ENCODE data around the gene LYSET. TPM values are rescaled to one million over a fixed set of nuclear protein-coding genes. Genes with fewer than 3 reads are reported as not detected.

LYSET gene
- total and polyA plus RNA-seq, 2 donors (not counting 1 experiment from before 2014, with no cell fraction given), result 11.6 TPM

DNA sequence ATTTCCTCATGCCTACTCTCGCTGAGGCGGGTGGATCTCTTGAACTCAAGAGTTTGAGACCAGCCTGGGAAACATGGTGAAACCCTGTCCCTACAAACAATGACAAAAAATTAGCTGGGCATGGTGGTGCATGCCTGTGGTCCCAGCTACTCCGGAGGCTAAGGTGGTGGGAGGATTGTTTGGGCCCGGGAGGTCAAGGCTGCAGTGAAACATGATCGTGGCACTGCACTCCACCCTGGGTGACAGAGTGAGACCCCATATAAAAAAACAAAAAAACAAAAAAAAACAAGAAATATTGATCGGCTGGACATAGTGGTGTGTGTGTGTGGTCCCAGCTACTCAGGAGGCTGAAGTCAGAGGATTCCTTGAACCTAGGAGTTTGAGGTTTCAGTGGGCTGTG lies 9.6 kb upstream of the LYSET start:
- TF ChIP-seq, protein P1, sequence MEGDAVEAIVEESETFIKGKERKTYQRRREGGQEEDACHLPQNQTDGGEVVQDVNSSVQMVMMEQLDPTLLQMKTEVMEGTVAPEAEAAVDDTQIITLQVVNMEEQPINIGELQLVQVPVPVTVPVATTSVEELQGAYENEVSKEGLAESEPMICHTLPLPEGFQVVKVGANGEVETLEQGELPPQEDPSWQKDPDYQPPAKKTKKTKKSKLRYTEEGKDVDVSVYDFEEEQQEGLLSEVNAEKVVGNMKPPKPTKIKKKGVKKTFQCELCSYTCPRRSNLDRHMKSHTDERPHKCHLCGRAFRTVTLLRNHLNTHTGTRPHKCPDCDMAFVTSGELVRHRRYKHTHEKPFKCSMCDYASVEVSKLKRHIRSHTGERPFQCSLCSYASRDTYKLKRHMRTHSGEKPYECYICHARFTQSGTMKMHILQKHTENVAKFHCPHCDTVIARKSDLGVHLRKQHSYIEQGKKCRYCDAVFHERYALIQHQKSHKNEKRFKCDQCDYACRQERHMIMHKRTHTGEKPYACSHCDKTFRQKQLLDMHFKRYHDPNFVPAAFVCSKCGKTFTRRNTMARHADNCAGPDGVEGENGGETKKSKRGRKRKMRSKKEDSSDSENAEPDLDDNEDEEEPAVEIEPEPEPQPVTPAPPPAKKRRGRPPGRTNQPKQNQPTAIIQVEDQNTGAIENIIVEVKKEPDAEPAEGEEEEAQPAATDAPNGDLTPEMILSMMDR (conservative IDR thresholded peaks at IDR 0.05 in 1 of 2, IDR thresholded peaks at IDR 0.05 in 1 of 2; ENCODE audit: low read depth in 1 of 2, low read length in 2 of 2), result no peak
- TF ChIP-seq EZH2 (IDR thresholded peaks at IDR 0.05; ENCODE audit: low read length, missing control alignments), result no peak
- Histone ChIP-seq H3K9me3 (ENCODE audit: control insufficient read depth, insufficient read depth, low read depth, low read length) (no peaks in the 10 kb centered on the region), H2AFZ (ENCODE audit: low read length) (no peak overlapping the region), H3K79me2 (ENCODE audit: control insufficient read depth, insufficient read depth, low read length) (no peaks in the 10 kb centered on the region), H3K4me2 (ENCODE audit: extremely low read depth, insufficient read depth, low read length) (no peak overlapping the region), H3K27ac (ENCODE audit: insufficient read depth, low read length) (no peak overlapping the region), H4K20me1 (ENCODE audit: control insufficient read depth, extremely low read depth, insufficient read depth, low read length) (no peaks in the 10 kb centered on the region), H3K27me3 (ENCODE audit: control insufficient read depth, insufficient read depth, low read length) (no peaks in the 10 kb centered on the region), H3K9ac (ENCODE audit: insufficient read depth, low read length) (no peak overlapping the region), H3K4me1 (ENCODE audit: control insufficient read depth, extremely low read depth, insufficient read depth, low read length) (no peaks in the 10 kb centered on the region), H3K4me3 (replicated peaks in 1 of 4; ENCODE audit: control extremely low read depth in 1 of 4, insufficient read depth in 1 of 4, low read depth in 3 of 4, low read length in 4 of 4) (no peak overlapping the region), H3K36me3 (ENCODE audit: control insufficient read depth, insufficient read depth, low read length) (no peaks in the 10 kb centered on the region)
- DNase-seq (ENCODE audit: low read depth in 2 of 2), result no peak

DNA sequence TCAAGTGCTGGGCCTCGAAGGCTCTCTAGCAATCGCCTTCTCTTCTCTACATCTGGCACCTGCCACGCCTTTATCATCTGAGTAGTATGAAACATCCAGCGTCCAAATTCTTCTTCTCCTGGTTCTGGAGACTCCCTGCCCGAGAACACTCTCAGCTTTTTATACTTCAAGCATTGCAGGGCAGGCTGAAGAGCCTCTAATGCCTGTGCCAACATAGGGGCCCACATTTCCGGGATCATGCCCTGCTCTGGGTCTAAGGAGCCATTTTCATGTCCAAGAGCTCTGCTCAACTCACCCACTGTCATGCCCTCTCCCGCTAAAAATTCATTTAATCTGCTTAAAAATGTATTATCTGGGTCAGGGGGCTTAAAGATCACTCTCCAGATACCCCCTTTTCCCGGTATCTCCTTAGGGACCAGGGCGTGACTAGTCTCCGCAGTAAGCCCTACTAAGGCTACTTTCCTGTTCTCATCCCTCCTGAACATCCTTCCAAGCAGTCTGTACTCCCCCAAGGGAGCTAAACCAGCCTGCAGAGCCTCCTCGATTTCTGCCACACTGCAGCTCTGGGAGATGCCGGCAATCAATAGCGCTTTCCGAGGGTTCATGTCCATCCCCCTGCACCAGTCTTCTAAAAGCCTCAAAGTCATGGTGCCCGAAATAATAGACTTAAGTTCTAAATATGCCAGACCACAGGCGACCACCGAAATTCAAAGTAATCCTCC lies 1.4 kb upstream of the LYSET start:
- no peaks in the 10 kb centered on the region for H3K27me3 ChIP-seq (ENCODE audit: control insufficient read depth, insufficient read depth, low read length)

DNA sequence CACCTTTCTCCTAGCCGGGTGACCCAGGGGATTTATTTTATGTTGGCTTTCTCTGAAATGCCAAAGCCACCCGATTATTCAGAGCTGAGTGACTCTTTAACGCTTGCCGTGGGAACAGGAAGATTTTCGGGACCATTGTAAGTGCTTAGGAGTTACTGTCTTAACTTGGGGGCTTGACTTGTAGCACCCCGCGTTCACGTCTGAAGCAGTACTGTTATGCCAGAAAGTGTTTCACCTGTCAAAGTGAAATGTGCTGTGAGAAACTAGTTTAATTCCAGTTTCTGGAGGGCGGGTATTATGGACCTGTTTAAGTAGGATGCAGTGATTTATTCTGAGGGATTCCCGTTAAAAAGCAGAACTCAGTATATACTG lies 218 bp downstream of the LYSET start:
- Histone ChIP-seq H3K36me3 (ENCODE audit: control insufficient read depth, insufficient read depth, low read length) (no peaks in the 10 kb centered on the region), H3K4me1 (ENCODE audit: control insufficient read depth, extremely low read depth, insufficient read depth, low read length) (no peaks in the 10 kb centered on the region), H3K79me2 (ENCODE audit: control insufficient read depth, insufficient read depth, low read length) (peaks cover 10% of the 10 kb centered on the region), H3K27ac (ENCODE audit: insufficient read depth, low read length) (peak overlapping the region; percentile 52), H3K27me3 (ENCODE audit: control insufficient read depth, insufficient read depth, low read length) (no peaks in the 10 kb centered on the region), H3K9ac (ENCODE audit: insufficient read depth, low read length) (peak overlapping the region; percentile 96), H3K4me3 (replicated peaks in 1 of 4; ENCODE audit: control extremely low read depth in 1 of 4, insufficient read depth in 1 of 4, low read depth in 3 of 4, low read length in 4 of 4) (peak overlapping the region; percentile 56 to 97 (median 86)), H4K20me1 (ENCODE audit: control insufficient read depth, extremely low read depth, insufficient read depth, low read length) (no peaks in the 10 kb centered on the region), H2AFZ (ENCODE audit: low read length) (peak overlapping the region; percentile 56), H3K4me2 (ENCODE audit: extremely low read depth, insufficient read depth, low read length) (peak overlapping the region; percentile 71), H3K9me3 (ENCODE audit: control insufficient read depth, insufficient read depth, low read depth, low read length) (no peaks in the 10 kb centered on the region)
- no peak for TF ChIP-seq EZH2 (IDR thresholded peaks at IDR 0.05; ENCODE audit: low read length, missing control alignments)
- TF ChIP-seq, protein P1 (conservative IDR thresholded peaks at IDR 0.05 in 1 of 2, IDR thresholded peaks at IDR 0.05 in 1 of 2; ENCODE audit: low read depth in 1 of 2, low read length in 2 of 2), result no peak
- no peak for DNase-seq (ENCODE audit: low read depth in 2 of 2)

More for the DNA sequence above, 1.4 kb upstream of the LYSET start:
- no peaks in the 10 kb centered on the region for H3K9me3 ChIP-seq (ENCODE audit: control insufficient read depth, insufficient read depth, low read depth, low read length)
- no peak for TF ChIP-seq EZH2 (IDR thresholded peaks at IDR 0.05; ENCODE audit: low read length, missing control alignments)
- TF ChIP-seq, protein P1 (conservative IDR thresholded peaks at IDR 0.05 in 1 of 2, IDR thresholded peaks at IDR 0.05 in 1 of 2; ENCODE audit: low read depth in 1 of 2, low read length in 2 of 2), result no peak
- H3K27ac ChIP-seq (ENCODE audit: insufficient read depth, low read length), result peak overlapping the region; percentile 95
- no peak for DNase-seq (ENCODE audit: low read depth in 2 of 2)
- H4K20me1 ChIP-seq (ENCODE audit: control insufficient read depth, extremely low read depth, insufficient read depth, low read length), result no peaks in the 10 kb centered on the region
- no peak overlapping the region for H2AFZ ChIP-seq (ENCODE audit: low read length)
- H3K79me2 ChIP-seq (ENCODE audit: control insufficient read depth, insufficient read depth, low read length), result peaks cover 10% of the 10 kb centered on the region
- H3K4me2 ChIP-seq (ENCODE audit: extremely low read depth, insufficient read depth, low read length), result peak overlapping the region; percentile 69
- peak overlapping the region; percentile 96 for H3K9ac ChIP-seq (ENCODE audit: insufficient read depth, low read length)
- no peaks in the 10 kb centered on the region for H3K4me1 ChIP-seq (ENCODE audit: control insufficient read depth, extremely low read depth, insufficient read depth, low read length)
- peak overlapping the region; percentile 76 to 98 (median 88) for H3K4me3 ChIP-seq (replicated peaks in 1 of 4; ENCODE audit: control extremely low read depth in 1 of 4, insufficient read depth in 1 of 4, low read depth in 3 of 4, low read length in 4 of 4)
- no peaks in the 10 kb centered on the region for H3K36me3 ChIP-seq (ENCODE audit: control insufficient read depth, insufficient read depth, low read length)
